GM19193 (cell line): ENCODE results near the gene ITFG2.

Source experiments
- POLR2A ChIP-seq: IDR thresholded peaks from 4 replicates; pipeline ENCODE4 v1.6.1; 2011; ENCODE audit not compliant: insufficient read depth, insufficient read length; ENCODE audit errors: extremely low read depth

The ITFG2 gene

GRCh38 chr12:2812290-2813213, at the start of gene ITFG2:
Gene ITFG2, plus strand, starts transcription at chr12:2812668. Its CDS starts 93 bp downstream, at chr12:2812761.
- peak; percentile 99 for TF ChIP-seq POLR2A

- TF ChIP-seq POLR2A, result no peak
These were observed 48.1 kb upstream of the ITFG2 start for GRCh38 chr12:2764398-2764797.

GRCh38 chr12:2765052-2765451, 47.4 kb upstream of the ITFG2 start:
- TF ChIP-seq POLR2A, result no peak

GRCh38 chr12:2765608-2766007, 46.9 kb upstream of the ITFG2 start:
- no peak for TF ChIP-seq POLR2A

GRCh38 chr12:2768224-2768961, 44.1 kb upstream of the ITFG2 start:
- no peak for TF ChIP-seq POLR2A

GRCh38 chr12:2769866-2770533, 42.5 kb upstream of the ITFG2 start:
- TF ChIP-seq POLR2A, result no peak

GRCh38 chr12:2772370-2772769, 40.1 kb upstream of the ITFG2 start:
- no peak for TF ChIP-seq POLR2A

- TF ChIP-seq POLR2A, result no peak
These were observed 39.1 kb upstream of the ITFG2 start for GRCh38 chr12:2773199-2773875.

GRCh38 chr12:2775431-2775830, 37.0 kb upstream of the ITFG2 start:
- no peak for TF ChIP-seq POLR2A

- TF ChIP-seq POLR2A, result no peak
These were observed 36.2 kb upstream of the ITFG2 start for GRCh38 chr12:2776129-2776806.

GRCh38 chr12:2779281-2779680, 33.2 kb upstream of the ITFG2 start:
- no peak for TF ChIP-seq POLR2A

GRCh38 chr12:2783936-2784600, 28.4 kb upstream of the ITFG2 start:
- no peak for TF ChIP-seq POLR2A

GRCh38 chr12:2785017-2785416, 27.5 kb upstream of the ITFG2 start:
- TF ChIP-seq POLR2A, result no peak

- TF ChIP-seq POLR2A, result no peak
These were observed 21.4 kb upstream of the ITFG2 start for GRCh38 chr12:2791089-2791488.
